Central memory CD8-positive, alpha-beta T cell (primary cell): ENCODE results near the gene FSTL4.

Experiments
- ATAC-seq: fragments of 150-1000 bp; cut with Tn5 transposase; replicated peaks from 2 replicates; pipeline ENCODE4 v1.10.0; 2022; ENCODE audit warnings: mild to moderate bottlenecking, moderate FRiP score, moderate number of reproducible peaks; ENCODE audit not compliant: poor library complexity, severe bottlenecking; ENCODE audit errors: extremely low read depth
- DNase-seq, 2 donors: peaks; one replicate each; pipeline ENCODE4 v3.0.0; 2021; ENCODE audit warnings: low spot score in 2 of 2
- H3K27ac Mint-ChIP-seq: one replicate; pipeline ENCODE4 v1.8.0; 2022; ENCODE audit warnings: low read depth, mild to moderate bottlenecking, moderate library complexity, mixed read lengths
- H3K27me3 Mint-ChIP-seq: one replicate; pipeline ENCODE4 v1.8.0; 2022; ENCODE audit warnings: mixed read lengths
- H3K36me3 Mint-ChIP-seq: one replicate; pipeline ENCODE4 v1.8.0; 2022; ENCODE audit warnings: mild to moderate bottlenecking, moderate library complexity, mixed read lengths; ENCODE audit not compliant: insufficient read depth
- H3K4me1 Mint-ChIP-seq: one replicate; pipeline ENCODE4 v1.8.0; 2022; ENCODE audit warnings: mixed read lengths
- H3K4me3 Mint-ChIP-seq: one replicate; pipeline ENCODE4 v1.8.0; 2022; ENCODE audit warnings: mild to moderate bottlenecking, moderate library complexity, mixed read lengths
- H3K9me3 Mint-ChIP-seq: one replicate; pipeline ENCODE4 v1.8.0; 2022; ENCODE audit warnings: mixed read lengths

FSTL4 gene

GRCh38 chr5:133230823-133231578, 381.3 kb downstream of the FSTL4 start:
- H3K27me3 Mint-ChIP-seq = peaks cover 42% of the 10 kb centered on the region
- DNase-seq = no peak
- peak overlapping the region; percentile 23 for H3K27ac Mint-ChIP-seq
- H3K4me3 Mint-ChIP-seq = no peak overlapping the region
- H3K4me1 Mint-ChIP-seq = no peaks in the 10 kb centered on the region
- no peaks in the 10 kb centered on the region for H3K36me3 Mint-ChIP-seq
- no peaks in the 10 kb centered on the region for H3K9me3 Mint-ChIP-seq
- no peak for ATAC-seq

DNA sequence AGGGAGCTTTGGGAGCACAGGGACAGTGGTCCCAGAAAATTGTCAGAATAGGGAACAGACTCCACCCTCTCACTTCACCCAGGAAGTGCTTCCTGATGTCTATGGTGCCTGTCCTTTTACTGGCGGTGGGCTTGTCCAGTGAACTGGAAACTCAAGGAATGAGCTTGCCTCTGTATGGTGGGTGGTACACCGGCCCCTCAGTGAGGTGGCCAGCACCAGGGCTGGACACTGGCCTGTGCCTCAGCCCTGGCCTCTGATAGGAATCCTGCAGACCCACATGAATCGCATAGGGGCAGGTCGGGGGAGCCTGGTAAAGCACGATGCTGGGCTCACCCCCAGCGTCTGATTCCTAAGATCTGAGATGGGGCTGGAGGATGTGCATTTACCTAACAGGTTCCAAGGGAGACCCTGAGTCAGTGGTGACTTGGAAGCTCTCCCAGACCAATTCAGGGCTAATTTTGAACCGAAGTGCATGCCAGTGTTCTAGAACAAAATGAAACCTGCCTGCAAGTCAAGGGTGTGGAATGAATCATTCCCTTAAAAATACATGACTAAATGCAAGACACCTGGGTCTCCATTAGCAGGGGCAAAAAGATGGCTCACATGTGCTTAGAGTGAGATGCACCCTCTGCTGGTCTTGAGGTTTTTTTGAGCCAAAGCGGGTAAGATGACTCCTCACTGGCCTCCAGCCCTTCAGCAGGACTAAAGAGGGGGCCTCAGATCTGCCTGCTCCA, 382.2 kb downstream of the FSTL4 start:
- DNase-seq = no peak
- Mint-ChIP-seq H3K4me3 (no peak overlapping the region), H3K4me1 (no peaks in the 10 kb centered on the region), H3K27ac (no peak overlapping the region), H3K27me3 (peaks cover 49% of the 10 kb centered on the region), H3K9me3 (no peaks in the 10 kb centered on the region), H3K36me3 (no peaks in the 10 kb centered on the region)
- no peak for ATAC-seq

GRCh38 chr5:133228316-133228715, 384.0 kb downstream of the FSTL4 start:
- no peaks in the 10 kb centered on the region for H3K4me1 Mint-ChIP-seq
- ATAC-seq (no peak), DNase-seq (no peak)
- H3K27ac Mint-ChIP-seq = no peak overlapping the region
- H3K4me3 Mint-ChIP-seq = no peak overlapping the region
- no peaks in the 10 kb centered on the region for H3K36me3 Mint-ChIP-seq
- H3K9me3 Mint-ChIP-seq = no peaks in the 10 kb centered on the region
- H3K27me3 Mint-ChIP-seq = peaks cover 65% of the 10 kb centered on the region

DNA sequence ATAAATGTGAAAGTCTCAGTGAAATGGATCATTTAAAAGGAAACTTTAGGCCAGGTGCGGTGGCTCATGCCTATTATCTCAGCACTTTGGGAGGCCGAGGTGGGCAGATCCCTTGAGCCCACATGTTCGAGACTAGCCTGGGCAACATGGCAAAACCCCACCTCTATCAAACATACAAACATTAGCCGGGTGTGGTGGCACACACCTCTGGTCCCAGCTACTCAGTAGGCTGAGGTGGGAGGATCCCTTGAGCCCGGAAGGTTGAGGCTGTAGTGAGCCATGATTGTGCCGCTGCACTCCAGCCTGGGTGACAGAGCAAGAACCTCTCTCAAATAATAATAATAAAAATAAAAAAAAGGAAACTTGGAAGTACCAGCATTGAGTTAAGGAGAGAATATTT, 384.4 kb downstream of the FSTL4 start:
- no peaks in the 10 kb centered on the region for H3K4me1 Mint-ChIP-seq
- DNase-seq (no peak), ATAC-seq (no peak)
- H3K36me3 Mint-ChIP-seq = no peaks in the 10 kb centered on the region
- H3K27me3 Mint-ChIP-seq = peaks cover 69% of the 10 kb centered on the region
- H3K27ac Mint-ChIP-seq = no peak overlapping the region
- no peak overlapping the region for H3K4me3 Mint-ChIP-seq
- no peaks in the 10 kb centered on the region for H3K9me3 Mint-ChIP-seq

DNA sequence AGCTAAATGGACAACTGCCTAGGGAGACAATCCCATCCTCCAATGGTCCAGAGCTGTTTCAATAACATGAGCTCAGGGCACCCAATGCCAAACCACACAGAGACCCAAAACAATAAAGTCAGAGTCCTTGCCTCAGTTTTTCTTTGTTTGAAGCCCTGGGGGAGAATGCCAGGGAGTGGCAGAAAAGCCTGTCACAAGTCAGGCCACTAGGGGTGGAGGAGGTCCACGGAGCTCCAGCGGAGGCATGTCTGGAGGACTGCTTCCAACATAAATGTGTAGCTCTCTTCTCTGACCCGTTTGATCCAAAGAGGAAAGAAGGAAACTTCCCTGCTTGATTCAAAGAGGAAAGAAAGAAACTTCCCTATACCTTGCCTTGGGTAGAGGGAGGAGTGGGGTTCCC, 385.3 kb downstream of the FSTL4 start:
- H3K27me3 Mint-ChIP-seq = peaks cover 76% of the 10 kb centered on the region
- no peak for ATAC-seq
- no peak overlapping the region for H3K4me3 Mint-ChIP-seq
- H3K4me1 Mint-ChIP-seq = no peaks in the 10 kb centered on the region
- no peak overlapping the region for H3K27ac Mint-ChIP-seq
- H3K9me3 Mint-ChIP-seq = no peaks in the 10 kb centered on the region
- DNase-seq = no peak
- H3K36me3 Mint-ChIP-seq = no peaks in the 10 kb centered on the region

DNA sequence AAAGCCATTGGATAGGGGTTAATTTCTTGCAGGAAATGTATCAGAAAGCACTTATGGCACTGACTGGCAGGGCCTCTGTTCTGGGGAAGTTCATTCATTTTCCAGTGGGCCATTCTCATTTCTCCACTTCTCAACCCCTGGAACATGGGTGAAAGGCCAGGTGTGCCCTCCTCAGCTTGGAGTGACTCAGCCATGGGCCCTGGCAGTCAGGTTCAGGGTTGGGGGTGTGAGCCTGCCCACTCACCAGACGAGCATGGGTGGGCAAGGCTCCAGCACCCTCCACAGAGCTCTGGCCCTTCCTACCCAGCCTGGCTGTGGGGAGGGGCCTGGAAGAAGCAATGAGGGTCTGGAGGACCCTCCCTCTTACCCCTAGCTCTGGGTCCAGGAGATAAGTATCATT, 386.2 kb downstream of the FSTL4 start:
- ATAC-seq (no peak), DNase-seq (no peak)
- no peaks in the 10 kb centered on the region for H3K4me1 Mint-ChIP-seq
- peaks cover 71% of the 10 kb centered on the region for H3K27me3 Mint-ChIP-seq
- H3K27ac Mint-ChIP-seq = no peak overlapping the region
- H3K4me3 Mint-ChIP-seq = no peak overlapping the region
- no peaks in the 10 kb centered on the region for H3K9me3 Mint-ChIP-seq
- H3K36me3 Mint-ChIP-seq = no peaks in the 10 kb centered on the region

DNA sequence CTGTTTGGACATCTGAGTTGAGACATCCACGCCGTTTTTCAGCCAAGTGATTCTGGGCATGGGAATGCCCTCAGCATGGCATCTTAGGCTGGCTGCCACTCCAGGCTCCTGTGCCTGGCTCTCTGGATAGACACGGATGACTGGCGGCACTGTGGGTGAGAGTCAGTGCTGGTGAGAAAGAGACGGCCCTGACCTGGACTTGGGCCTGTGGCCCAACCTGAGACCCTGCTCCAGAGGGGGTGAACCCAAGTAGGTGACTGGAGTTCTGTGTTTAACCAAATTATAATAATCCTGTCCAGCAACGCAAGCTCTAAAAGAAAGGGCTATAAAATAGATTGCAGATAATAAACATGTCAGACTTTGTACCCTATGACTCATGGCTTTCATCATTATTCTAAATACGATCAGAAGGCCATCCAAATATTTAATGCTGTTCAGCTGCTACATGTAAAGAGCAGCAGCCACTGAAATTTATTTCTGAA, 386.6 kb downstream of the FSTL4 start:
- H3K27ac Mint-ChIP-seq = no peak overlapping the region
- ATAC-seq (no peak), DNase-seq (no peak)
- no peak overlapping the region for H3K4me3 Mint-ChIP-seq
- peaks cover 66% of the 10 kb centered on the region for H3K27me3 Mint-ChIP-seq
- H3K4me1 Mint-ChIP-seq = no peaks in the 10 kb centered on the region
- H3K9me3 Mint-ChIP-seq = no peaks in the 10 kb centered on the region
- H3K36me3 Mint-ChIP-seq = no peaks in the 10 kb centered on the region

DNA sequence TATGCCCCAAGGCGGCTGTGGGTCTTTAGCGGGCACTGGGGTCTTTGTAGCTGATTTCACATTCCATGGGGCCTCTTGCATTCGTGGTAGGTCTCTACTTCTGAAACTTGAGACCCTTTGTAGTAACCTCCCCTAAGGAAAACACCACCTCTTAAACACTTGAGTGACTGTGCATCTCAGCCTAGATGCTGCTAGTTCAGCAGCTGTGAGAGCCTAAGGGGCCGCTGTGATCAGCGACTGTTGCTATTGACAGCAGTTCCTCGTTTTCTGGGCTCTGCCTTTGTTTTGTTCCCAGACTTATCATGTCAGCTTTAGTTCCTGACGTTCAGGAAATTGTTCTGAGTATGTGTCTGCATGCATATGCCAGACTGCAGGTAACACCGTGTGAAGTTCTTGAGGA, 389.4 kb downstream of the FSTL4 start:
- H3K4me3 Mint-ChIP-seq = no peak overlapping the region
- no peaks in the 10 kb centered on the region for H3K4me1 Mint-ChIP-seq
- ATAC-seq (no peak), DNase-seq (no peak)
- no peaks in the 10 kb centered on the region for H3K9me3 Mint-ChIP-seq
- no peaks in the 10 kb centered on the region for H3K36me3 Mint-ChIP-seq
- no peak overlapping the region for H3K27ac Mint-ChIP-seq
- peaks cover 55% of the 10 kb centered on the region for H3K27me3 Mint-ChIP-seq

- Mint-ChIP-seq H3K27me3 (peaks cover 57% of the 10 kb centered on the region), H3K36me3 (no peaks in the 10 kb centered on the region), H3K27ac (no peak overlapping the region), H3K4me1 (no peaks in the 10 kb centered on the region), H3K4me3 (no peak overlapping the region), H3K9me3 (no peaks in the 10 kb centered on the region)
- DNase-seq (no peak), ATAC-seq (no peak)
Observed at GRCh38 chr5:133222521-133222920, 389.8 kb downstream of the FSTL4 start.

- H3K36me3 Mint-ChIP-seq = no peaks in the 10 kb centered on the region
- no peak for DNase-seq
- H3K9me3 Mint-ChIP-seq = no peaks in the 10 kb centered on the region
- H3K27ac Mint-ChIP-seq = no peak overlapping the region
- H3K27me3 Mint-ChIP-seq = peaks cover 57% of the 10 kb centered on the region
- H3K4me1 Mint-ChIP-seq = no peaks in the 10 kb centered on the region
- H3K4me3 Mint-ChIP-seq = no peak overlapping the region
- no peak for ATAC-seq
Observed at GRCh38 chr5:133222040-133222439, 390.3 kb downstream of the FSTL4 start.

- peaks cover 52% of the 10 kb centered on the region for H3K27me3 Mint-ChIP-seq
- H3K4me1 Mint-ChIP-seq = no peaks in the 10 kb centered on the region
- no peak for ATAC-seq
- H3K4me3 Mint-ChIP-seq = no peak overlapping the region
- no peak for DNase-seq
- H3K36me3 Mint-ChIP-seq = no peaks in the 10 kb centered on the region
- H3K9me3 Mint-ChIP-seq = no peaks in the 10 kb centered on the region
- no peak overlapping the region for H3K27ac Mint-ChIP-seq
Observed at GRCh38 chr5:133220851-133221674, 391.3 kb downstream of the FSTL4 start.

DNA sequence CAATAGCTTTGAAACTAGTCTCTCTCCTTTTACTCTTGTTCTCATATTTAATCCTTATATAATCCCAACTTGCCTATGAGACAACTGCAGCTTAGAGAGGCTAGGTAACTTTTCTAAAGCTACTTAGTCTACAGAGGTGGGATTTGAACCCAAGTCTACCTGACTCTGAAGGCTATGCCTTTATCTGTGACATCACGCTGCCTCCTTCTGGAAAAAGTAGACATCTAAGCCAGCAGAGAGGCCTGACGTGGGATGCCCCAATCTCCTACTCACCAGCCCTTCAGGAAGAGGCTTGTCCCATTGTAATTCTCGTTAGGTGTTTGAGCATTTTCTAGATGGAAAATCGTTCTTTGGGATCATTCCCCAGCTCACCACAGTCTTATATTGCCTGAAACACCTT, 393.0 kb downstream of the FSTL4 start:
- no peaks in the 10 kb centered on the region for H3K36me3 Mint-ChIP-seq
- H3K4me3 Mint-ChIP-seq = no peak overlapping the region
- H3K4me1 Mint-ChIP-seq = no peaks in the 10 kb centered on the region
- DNase-seq (no peak), ATAC-seq (no peak)
- H3K27me3 Mint-ChIP-seq = peaks cover 37% of the 10 kb centered on the region
- no peaks in the 10 kb centered on the region for H3K9me3 Mint-ChIP-seq
- H3K27ac Mint-ChIP-seq = no peak overlapping the region
